ENCODE data around the gene DIO3.
"Not testable (repeated sequence)": the region's sequence is repeated elsewhere in the genome, so short reads cannot be mapped to it uniquely, and the experiment has no call there.

DIO3 gene

DNA sequence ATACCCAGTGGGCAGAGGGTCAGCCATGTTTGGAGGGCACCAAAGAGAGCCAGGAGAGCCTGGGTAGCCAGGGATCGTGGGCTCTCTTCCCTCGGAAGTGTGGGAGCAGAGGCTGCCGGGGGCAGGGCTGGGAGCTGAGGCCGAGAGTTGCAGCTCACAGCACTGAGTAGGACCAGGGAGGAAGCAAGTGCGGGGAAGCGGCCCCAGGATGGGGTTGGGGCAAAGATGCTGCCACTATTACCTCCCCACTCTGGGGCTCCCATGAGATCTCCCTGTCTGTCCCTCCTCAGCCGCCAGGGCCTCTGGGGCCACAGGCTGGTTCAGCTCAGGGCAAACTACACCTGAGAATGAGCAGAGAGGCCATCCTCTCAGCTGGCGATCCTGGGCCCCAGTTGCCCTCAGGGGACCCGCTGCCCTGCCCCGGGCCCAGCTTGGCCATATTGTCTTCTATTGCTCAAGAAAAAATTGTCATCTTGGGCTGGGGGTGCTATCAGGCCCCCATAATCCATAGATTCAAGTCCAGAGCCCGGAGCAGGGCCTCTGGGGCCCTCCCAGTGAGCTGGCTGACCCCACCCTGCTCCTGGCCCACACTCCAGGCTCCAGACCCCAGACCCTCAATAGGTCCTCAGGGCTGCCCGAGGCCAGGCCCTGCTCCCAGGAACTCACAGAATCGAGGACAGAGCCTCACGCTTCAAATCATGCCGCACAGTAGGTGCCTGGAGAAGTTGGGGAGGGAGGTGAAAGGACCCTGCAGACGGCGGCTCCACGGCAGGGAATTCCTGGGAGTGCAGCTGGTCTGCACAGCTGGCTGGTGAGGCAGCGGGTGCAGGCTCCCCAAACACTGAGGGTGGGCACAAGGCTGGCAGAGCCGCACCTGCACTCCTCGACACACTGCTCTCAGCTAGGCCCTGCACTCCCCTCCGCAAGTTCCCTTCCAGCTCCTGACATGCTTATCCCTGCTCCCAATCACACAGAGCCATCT is 20.5 kb upstream of the DIO3 start:
- no peak overlapping the region for H3K4me3 ChIP-seq (ENCODE audit: low read depth, low read length)

- H3K4me3 ChIP-seq (ENCODE audit: low read depth, low read length): no peak overlapping the region
These were observed 18.9 kb upstream of the DIO3 start for GRCh38 chr14:101542391-101542790.

GRCh38 chr14:101543814-101544213 is 17.5 kb upstream of the DIO3 start:
- H3K4me3 ChIP-seq (ENCODE audit: low read depth, low read length): no peak overlapping the region

DNA sequence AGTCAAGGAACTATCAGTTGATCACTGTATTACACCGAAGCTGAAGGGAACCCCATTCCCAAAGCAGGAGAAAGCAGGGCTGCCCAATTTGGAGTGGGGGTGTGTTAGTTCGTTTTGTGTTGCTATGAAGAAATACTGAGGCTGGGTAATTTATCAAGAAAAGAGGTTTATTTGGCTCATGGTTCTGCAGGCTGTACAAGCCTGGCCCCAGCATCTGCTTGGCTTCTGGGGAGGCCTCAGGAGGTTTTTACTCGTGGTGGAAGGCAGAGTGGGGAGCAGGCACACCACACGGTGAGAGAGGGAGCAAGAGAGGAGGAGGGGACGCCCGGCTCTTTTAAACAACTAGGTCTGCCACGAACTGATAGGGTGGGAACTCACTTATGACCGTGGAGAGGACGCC is 16.7 kb upstream of the DIO3 start:
- no peak overlapping the region for H3K4me3 ChIP-seq (ENCODE audit: low read depth, low read length)

GRCh38 chr14:101546706-101547105 is 14.6 kb upstream of the DIO3 start:
- H3K4me3 ChIP-seq (ENCODE audit: low read depth, low read length): no peak overlapping the region

DNA sequence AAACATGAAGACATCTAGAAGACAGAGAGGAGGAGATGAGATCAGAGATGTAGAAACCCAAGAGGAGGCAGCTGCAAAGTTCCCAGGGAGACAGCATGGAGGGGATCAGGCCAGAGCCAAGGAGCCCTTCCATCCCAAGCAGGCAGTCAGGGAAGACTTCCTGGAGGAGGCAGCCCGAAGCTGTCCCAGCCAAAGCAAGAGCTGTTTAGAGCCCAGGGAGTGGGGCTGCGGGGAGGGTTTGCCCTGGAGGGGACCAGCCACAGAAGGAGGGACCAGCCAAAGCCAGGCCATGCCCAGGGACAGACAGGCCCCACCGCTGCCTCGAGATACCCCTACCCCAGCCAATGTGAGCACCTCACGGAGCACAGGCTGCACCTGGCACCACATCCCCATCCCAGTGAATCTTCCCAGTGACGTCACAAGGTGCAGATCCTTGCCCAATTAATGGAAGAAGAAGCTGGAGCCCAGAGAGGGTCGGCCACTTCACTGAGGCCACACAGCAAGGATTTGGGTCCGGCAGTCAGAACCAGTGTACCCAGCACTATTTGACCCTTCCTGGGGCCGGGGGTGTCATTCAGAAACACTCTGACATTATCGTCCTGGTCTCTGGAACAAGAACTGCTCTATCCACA is 14.1 kb upstream of the DIO3 start:
- H3K4me3 ChIP-seq (ENCODE audit: low read depth, low read length): no peak overlapping the region

- no peak overlapping the region for H3K4me3 ChIP-seq (ENCODE audit: low read depth, low read length)
These were observed 13.2 kb upstream of the DIO3 start for GRCh38 chr14:101547961-101548669.

- H3K4me3 ChIP-seq (ENCODE audit: low read depth, low read length): no peak overlapping the region
These were observed 12.6 kb upstream of the DIO3 start for GRCh38 chr14:101548710-101549109.

GRCh38 chr14:101549154-101549553 is 12.1 kb upstream of the DIO3 start:
- no peak overlapping the region for H3K4me3 ChIP-seq (ENCODE audit: low read depth, low read length)

- H3K4me3 ChIP-seq (ENCODE audit: low read depth, low read length): not testable (repeated sequence)
These were observed 10.9 kb upstream of the DIO3 start for GRCh38 chr14:101550202-101550912.

DNA sequence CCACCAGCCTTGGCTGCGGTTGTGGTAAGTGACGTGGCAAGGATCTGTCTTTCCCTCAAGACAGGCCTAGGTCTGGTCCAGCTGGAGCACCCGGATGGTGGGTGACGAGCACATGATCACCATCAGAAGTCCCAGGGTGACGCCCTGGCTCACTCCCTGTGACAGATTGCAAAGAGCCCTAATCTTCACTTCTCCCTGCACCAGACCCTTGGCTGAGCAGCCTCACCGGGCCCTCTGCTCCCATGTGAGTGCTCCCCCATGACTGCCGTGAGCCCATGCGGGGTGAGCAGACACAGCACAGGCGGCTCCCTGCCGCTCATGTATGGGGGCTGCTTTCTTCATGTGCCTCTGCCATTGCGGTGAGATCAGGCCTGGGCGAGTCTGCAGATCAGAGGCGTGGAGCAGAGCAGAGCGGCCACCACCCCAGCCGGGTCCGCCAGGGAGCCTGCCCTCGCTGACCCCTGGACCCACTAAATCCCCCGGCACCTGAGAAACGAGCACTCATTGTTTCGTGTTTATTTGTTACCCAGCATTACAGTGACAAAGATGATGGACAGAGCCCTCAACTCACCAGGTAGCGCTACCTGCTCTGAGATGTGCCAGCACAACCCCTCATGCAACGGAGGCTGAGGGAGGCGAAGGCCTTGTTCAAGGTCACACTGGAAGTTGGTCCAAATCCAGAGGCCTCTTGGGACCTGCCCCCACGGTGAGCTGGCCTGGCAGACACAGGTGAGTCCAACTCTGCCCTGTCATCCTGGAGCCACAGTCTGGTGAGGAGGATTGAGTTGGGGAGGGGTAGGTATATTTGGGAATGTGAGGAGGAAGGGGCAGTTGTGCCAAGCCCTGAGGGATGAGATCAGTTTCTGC is 9.3 kb upstream of the DIO3 start:
- H3K4me3 ChIP-seq (ENCODE audit: low read depth, low read length): no peak overlapping the region

- no peak overlapping the region for H3K4me3 ChIP-seq (ENCODE audit: low read depth, low read length)
These were observed 8.5 kb upstream of the DIO3 start for GRCh38 chr14:101552786-101553231.

GRCh38 chr14:101553393-101553792 is 7.9 kb upstream of the DIO3 start:
- H3K4me3 ChIP-seq (ENCODE audit: low read depth, low read length): no peak overlapping the region

GRCh38 chr14:101553931-101554330 is 7.4 kb upstream of the DIO3 start:
- H3K4me3 ChIP-seq (ENCODE audit: low read depth, low read length): no peak overlapping the region

- no peak overlapping the region for H3K4me3 ChIP-seq (ENCODE audit: low read depth, low read length)
These were observed 6.2 kb upstream of the DIO3 start for GRCh38 chr14:101554991-101555668.

DNA sequence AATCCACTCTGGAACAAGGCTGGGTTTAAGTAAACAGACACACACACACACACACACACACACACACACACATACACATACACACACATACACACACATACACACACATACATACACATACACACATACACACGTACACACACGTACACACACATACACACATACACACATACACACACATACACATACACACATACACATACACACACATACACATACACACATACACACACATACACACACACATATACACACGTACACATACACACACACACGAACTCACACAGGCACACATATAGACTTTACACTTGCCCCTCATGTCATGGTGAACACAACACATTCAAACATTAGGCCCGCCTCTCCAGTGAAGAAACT is 5.6 kb upstream of the DIO3 start:
- not testable (repeated sequence) for H3K4me3 ChIP-seq (ENCODE audit: low read depth, low read length)

DNA sequence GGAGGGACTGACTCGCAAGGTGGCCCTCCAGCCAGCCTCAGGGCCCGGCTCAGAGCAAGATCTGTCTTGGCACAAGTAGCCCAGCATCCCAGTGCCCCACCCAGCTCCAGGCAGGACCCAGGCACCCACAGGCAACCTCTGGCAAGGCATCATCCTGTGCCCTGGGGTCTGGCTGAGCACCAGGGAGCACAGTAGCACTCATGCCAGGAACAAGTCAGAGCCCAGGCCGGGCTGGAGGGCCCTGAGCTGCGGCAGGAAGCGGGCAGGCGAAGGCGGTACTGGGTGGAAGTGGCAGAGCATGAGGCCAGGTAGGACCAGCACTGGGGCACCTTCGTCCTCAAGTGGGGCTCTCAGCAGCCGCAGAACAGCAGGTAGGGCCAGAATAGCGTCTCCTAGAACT is 5.2 kb upstream of the DIO3 start:
- H3K4me3 ChIP-seq (ENCODE audit: low read depth, low read length): no peak overlapping the region

DNA sequence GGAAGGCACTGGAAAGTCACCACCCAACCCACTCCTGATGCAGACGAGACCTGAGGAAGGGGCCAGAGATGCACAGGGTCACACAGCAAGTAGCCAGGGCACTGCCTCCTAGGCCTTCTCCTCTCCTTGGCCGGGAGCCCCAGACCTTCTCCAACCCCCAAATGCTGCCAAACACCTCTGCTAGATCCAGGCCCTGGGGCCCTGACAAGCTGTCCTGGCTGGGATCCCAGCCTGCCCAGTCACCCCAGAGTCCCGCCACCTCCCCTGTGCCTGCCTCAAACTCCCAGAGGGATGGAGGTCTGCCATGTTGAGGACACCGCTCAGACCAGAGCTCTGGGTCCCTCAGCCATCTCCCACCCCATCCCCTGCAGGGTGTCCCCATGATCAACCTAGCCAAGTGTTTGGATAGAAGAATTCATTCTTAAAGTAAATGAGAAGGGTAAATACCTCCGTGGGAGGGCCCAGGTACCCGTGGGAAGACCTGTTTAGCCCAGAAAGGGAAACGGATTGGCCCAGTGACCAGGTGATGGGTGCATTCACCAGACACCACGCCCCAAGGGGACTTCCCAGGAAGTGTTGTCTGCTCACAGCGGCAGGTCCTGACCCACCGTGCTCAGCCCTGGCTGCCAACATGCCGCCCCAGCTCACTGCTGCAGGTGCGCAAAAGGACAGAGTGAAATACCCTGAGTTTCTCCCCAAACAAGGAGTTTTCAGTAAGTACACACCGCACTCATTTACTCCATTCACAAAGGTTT is 4.6 kb upstream of the DIO3 start:
- no peak overlapping the region for H3K4me3 ChIP-seq (ENCODE audit: low read depth, low read length)

GRCh38 chr14:101557321-101557695 is 4.0 kb upstream of the DIO3 start:
- H3K4me3 ChIP-seq (ENCODE audit: low read depth, low read length): no peak overlapping the region

Measured in iPS-11a (cell line).